Karpas-422 (cell line): ENCODE results near the gene CALHM6. TPM values are rescaled to one million over a fixed set of nuclear protein-coding genes. Genes with fewer than 3 reads are reported as not detected.

Experiments used
- DNase-seq: peaks from one replicate; pipeline ENCODE4 v3.0.0-alpha.2; 2015
- H2AFZ ChIP-seq: fragments of 200-600 bp; sonication (generic); 2 replicates; pipeline ENCODE4 v1.6.1; 2014; ENCODE audit warnings: antibody characterized with exemption, low read length, mixed read lengths
- H3K27ac ChIP-seq: fragments of 200-600 bp; sonication (generic); 2 replicates; pipeline ENCODE4 v1.5.1; 2014; ENCODE audit warnings: mild to moderate bottlenecking, low read length, moderate library complexity
- H3K27me3 ChIP-seq: fragments of 200-600 bp; sonication (generic); 2 replicates; pipeline ENCODE4 v1.6.1; 2014; ENCODE audit warnings: low read length, mixed read lengths
- H3K36me3 ChIP-seq: fragments of 200-600 bp; sonication (generic); 2 replicates; pipeline ENCODE4 v1.6.1; 2014; ENCODE audit warnings: low read length, mixed read lengths; ENCODE audit not compliant: insufficient read depth
- H3K4me1 ChIP-seq: fragments of 200-600 bp; sonication (generic); 2 replicates; pipeline ENCODE4 v1.6.1; 2014; ENCODE audit warnings: mild to moderate bottlenecking, low read length, mixed read lengths
- H3K4me2 ChIP-seq: fragments of 200-600 bp; sonication (generic); 2 replicates; pipeline ENCODE4 v1.6.1; 2014; ENCODE audit warnings: low read length, low read depth, mild to moderate bottlenecking; ENCODE audit not compliant: poor library complexity, severe bottlenecking
- H3K4me3 ChIP-seq: fragments of 200-600 bp; sonication (generic); 2 replicates; pipeline ENCODE4 v1.5.1; 2014; ENCODE audit warnings: mild to moderate bottlenecking, antibody characterized with exemption, low read length, mixed read lengths
- H3K79me2 ChIP-seq: fragments of 200-600 bp; sonication (generic); 2 replicates; pipeline ENCODE4 v1.6.1; 2014; ENCODE audit warnings: mild to moderate bottlenecking, low read length, mixed read lengths
- H3K9ac ChIP-seq: fragments of 200-600 bp; sonication (generic); 2 replicates; pipeline ENCODE4 v1.6.0; 2014; ENCODE audit warnings: low read length
- H3K9me2 ChIP-seq: fragments of 200-600 bp; sonication (generic), shearing (Covaris generic); replicated peaks from 2 replicates; pipeline ENCODE4 v1.6.0; 2014; ENCODE audit warnings: mild to moderate bottlenecking, low read length, moderate library complexity; ENCODE audit not compliant: insufficient read depth
- H3K9me3 ChIP-seq: fragments of 300-700, 200-600 bp; sonication (generic); 2 replicates; pipeline ENCODE4 v1.6.1; 2014; ENCODE audit warnings: low read length, mixed read lengths
- H4K20me1 ChIP-seq: fragments of 200-600 bp; sonication (generic); 2 replicates; pipeline ENCODE4 v1.6.1; 2014; ENCODE audit warnings: mild to moderate bottlenecking, antibody characterized with exemption, low read length, low read depth; ENCODE audit not compliant: insufficient read depth
- total RNA-seq: library from RNA; depleted of rRNA; stranded (reverse); fragments of >200 nt; shearing (Covaris generic); gene quantifications from 2 replicates; pipeline ENCODE4 v1.2.3, GENCODE V29; 2014; ENCODE audit warnings: low replicate concordance; rRNA removed

Gene CALHM6
- total RNA-seq, 1 experiment from 2014 or later = not detected

- Histone ChIP-seq H3K4me2 (no peak overlapping the region), H3K9me3 (no peaks in the 10 kb centered on the region), H3K79me2 (no peaks in the 10 kb centered on the region), H4K20me1 (no peaks in the 10 kb centered on the region), H3K36me3 (no peaks in the 10 kb centered on the region), H3K9me2 (no peaks in the 10 kb centered on the region), H3K4me1 (no peaks in the 10 kb centered on the region), H3K9ac (no peak overlapping the region), H3K27me3 (no peaks in the 10 kb centered on the region), H3K4me3 (no peak overlapping the region), H2AFZ (no peak overlapping the region), H3K27ac (no peak overlapping the region)
- DNase-seq = no peak
Measured at GRCh38 chr6:116512734-116513133, 51.6 kb downstream of the CALHM6 start.

Other genes with a start within 250 kb of the CALHM6 start
- 19.8 and 24.9 TPM in 2 replicates for gene TSPYL4, start 207.3 kb upstream of the CALHM6 start, total RNA-seq
- gene TSPYL1, start 181.4 kb upstream of the CALHM6 start, total RNA-seq = 38.8 and 46.0 TPM in 2 replicates
- gene DSE, start 90.4 kb upstream of the CALHM6 start, total RNA-seq = 5.4 and 7.5 TPM in 2 replicates
- gene CALHM5, start 50.3 kb downstream of the CALHM6 start, total RNA-seq = not detected in 2 replicates
- not detected in 2 replicates for gene TRAPPC3L, start 84.3 kb downstream of the CALHM6 start, total RNA-seq
- not detected in 2 replicates for gene CALHM4, start 92.4 kb downstream of the CALHM6 start, total RNA-seq
- 29.4 and 65.3 TPM in 2 replicates for gene RWDD1, start 110.1 kb downstream of the CALHM6 start, total RNA-seq
- gene RSPH4A, start 155.1 kb downstream of the CALHM6 start, total RNA-seq = 0.51 TPM in 1 of 2 replicates, not detected in the other
- gene ZUP1, start 207.4 kb downstream of the CALHM6 start, total RNA-seq = 31.0 and 32.7 TPM in 2 replicates
- gene KPNA5, start 219.8 kb downstream of the CALHM6 start, total RNA-seq = 15.9 and 16.0 TPM in 2 replicates